ENCODE measurements around the gene TERT.

DNA sequence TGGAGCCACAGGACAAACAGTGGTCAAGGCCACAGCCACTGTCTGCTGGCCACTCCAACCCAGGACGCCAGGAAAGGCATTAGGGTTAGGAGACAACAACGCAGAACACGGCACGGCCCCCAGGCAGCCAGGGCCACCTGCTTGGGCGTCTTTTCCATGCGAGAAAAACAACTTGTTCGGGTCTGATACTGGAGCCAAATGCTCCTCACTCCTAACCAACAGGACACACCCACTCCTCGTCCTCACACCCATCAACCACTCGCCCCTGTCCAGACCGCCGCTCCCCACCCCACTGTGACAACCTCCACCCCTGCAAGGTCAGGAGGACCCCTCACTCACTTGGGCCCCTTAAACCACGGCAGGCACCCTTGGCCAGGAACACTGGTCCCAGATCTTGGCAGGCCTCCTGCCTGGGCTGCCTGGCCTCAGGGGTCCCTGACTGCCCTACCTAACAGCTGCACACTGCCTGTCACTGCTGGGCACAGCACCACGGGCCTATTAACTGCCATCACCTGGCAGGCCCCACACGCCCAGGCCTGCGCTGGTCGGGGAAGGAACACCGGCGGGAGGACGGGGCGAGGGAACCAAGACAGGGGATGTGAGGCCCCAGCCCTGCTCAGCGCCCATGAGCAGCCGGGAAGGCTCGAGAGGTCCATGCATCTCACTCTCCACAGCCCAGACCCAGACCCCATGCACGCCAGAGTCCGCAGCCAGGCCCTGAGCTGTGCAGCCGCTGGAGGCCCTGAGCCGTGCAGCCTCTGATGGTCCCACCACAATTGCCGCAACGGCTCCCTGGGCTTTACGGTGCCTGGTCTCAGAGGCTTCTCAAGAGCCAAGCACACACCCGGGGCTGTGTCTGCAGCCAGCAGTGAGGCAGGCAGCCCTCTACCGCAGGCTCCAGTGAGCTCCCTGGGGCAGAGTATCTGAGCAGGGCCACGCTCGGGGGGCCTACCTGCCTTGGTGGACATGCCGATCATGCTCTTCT is 36.3 kb upstream of the TERT start:
- TF ChIP-seq SMC3 (IDR thresholded peaks at IDR 0.05): no peak
- no peak for TF ChIP-seq MAZ (IDR thresholded peaks at IDR 0.05; ENCODE audit: borderline replicate concordance, low read depth, low read length)
- TF ChIP-seq, protein P1, sequence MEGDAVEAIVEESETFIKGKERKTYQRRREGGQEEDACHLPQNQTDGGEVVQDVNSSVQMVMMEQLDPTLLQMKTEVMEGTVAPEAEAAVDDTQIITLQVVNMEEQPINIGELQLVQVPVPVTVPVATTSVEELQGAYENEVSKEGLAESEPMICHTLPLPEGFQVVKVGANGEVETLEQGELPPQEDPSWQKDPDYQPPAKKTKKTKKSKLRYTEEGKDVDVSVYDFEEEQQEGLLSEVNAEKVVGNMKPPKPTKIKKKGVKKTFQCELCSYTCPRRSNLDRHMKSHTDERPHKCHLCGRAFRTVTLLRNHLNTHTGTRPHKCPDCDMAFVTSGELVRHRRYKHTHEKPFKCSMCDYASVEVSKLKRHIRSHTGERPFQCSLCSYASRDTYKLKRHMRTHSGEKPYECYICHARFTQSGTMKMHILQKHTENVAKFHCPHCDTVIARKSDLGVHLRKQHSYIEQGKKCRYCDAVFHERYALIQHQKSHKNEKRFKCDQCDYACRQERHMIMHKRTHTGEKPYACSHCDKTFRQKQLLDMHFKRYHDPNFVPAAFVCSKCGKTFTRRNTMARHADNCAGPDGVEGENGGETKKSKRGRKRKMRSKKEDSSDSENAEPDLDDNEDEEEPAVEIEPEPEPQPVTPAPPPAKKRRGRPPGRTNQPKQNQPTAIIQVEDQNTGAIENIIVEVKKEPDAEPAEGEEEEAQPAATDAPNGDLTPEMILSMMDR (IDR thresholded peaks at IDR 0.05): no peak
- TF ChIP-seq NR3C1 (IDR thresholded peaks at IDR 0.05): no peak
- TF ChIP-seq, protein P2, sequence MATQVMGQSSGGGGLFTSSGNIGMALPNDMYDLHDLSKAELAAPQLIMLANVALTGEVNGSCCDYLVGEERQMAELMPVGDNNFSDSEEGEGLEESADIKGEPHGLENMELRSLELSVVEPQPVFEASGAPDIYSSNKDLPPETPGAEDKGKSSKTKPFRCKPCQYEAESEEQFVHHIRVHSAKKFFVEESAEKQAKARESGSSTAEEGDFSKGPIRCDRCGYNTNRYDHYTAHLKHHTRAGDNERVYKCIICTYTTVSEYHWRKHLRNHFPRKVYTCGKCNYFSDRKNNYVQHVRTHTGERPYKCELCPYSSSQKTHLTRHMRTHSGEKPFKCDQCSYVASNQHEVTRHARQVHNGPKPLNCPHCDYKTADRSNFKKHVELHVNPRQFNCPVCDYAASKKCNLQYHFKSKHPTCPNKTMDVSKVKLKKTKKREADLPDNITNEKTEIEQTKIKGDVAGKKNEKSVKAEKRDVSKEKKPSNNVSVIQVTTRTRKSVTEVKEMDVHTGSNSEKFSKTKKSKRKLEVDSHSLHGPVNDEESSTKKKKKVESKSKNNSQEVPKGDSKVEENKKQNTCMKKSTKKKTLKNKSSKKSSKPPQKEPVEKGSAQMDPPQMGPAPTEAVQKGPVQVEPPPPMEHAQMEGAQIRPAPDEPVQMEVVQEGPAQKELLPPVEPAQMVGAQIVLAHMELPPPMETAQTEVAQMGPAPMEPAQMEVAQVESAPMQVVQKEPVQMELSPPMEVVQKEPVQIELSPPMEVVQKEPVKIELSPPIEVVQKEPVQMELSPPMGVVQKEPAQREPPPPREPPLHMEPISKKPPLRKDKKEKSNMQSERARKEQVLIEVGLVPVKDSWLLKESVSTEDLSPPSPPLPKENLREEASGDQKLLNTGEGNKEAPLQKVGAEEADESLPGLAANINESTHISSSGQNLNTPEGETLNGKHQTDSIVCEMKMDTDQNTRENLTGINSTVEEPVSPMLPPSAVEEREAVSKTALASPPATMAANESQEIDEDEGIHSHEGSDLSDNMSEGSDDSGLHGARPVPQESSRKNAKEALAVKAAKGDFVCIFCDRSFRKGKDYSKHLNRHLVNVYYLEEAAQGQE (IDR thresholded peaks at IDR 0.05): no peak
- TF ChIP-seq ESRRA (IDR thresholded peaks at IDR 0.05; ENCODE audit: borderline replicate concordance, low read length): no peak
- TF ChIP-seq, protein P3, sequence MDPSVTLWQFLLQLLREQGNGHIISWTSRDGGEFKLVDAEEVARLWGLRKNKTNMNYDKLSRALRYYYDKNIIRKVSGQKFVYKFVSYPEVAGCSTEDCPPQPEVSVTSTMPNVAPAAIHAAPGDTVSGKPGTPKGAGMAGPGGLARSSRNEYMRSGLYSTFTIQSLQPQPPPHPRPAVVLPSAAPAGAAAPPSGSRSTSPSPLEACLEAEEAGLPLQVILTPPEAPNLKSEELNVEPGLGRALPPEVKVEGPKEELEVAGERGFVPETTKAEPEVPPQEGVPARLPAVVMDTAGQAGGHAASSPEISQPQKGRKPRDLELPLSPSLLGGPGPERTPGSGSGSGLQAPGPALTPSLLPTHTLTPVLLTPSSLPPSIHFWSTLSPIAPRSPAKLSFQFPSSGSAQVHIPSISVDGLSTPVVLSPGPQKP (IDR thresholded peaks at IDR 0.05; ENCODE audit: low read depth, low read length): no peak
- no peak for TF ChIP-seq POLR2A (IDR thresholded peaks at IDR 0.05; ENCODE audit: low read length)
- no peak for TF ChIP-seq EP300 (IDR thresholded peaks at IDR 0.05)
- no peak for TF ChIP-seq RFX5 (IDR thresholded peaks at IDR 0.05)
- TF ChIP-seq FOSL2 (IDR thresholded peaks at IDR 0.05): no peak
- TF ChIP-seq FOSL2 (CRISPR knock-in tag; IDR thresholded peaks at IDR 0.05): no peak
- TF ChIP-seq CEBPB (IDR thresholded peaks at IDR 0.05): no peak
